CD4-positive, alpha-beta memory T cell (primary cell): ENCODE data around the gene ANKRD11. TPM values are rescaled to one million over a fixed set of nuclear protein-coding genes. Genes with fewer than 3 reads are reported as not detected.

Experiments
- CTCF ChIA-PET: fragments of 350-600 bp; sonication (Branson Sonifier 250); formaldehyde crosslinking; loops from one replicate; lab custom pipeline; 2021; ENCODE audit warnings: inconsistent platforms; ENCODE audit not compliant: partially characterized antibody; lab: Charles Lee
- POLR2A ChIA-PET: fragments of 350-600 bp; sonication (Branson Sonifier 250); formaldehyde crosslinking; loops from one replicate; lab custom pipeline; 2021; ENCODE audit not compliant: partially characterized antibody; lab: Charles Lee
- DNase-seq, 5 donors: peaks; one replicate each; pipeline versions ENCODE4 v3.0.0 to v3.0.0-alpha.2; 2020 to 2022; ENCODE audit warnings: mixed read lengths in 1 of 5
- H3K27ac ChIP-seq: one replicate; pipeline ENCODE4 v1.7.0; 2013; ENCODE audit warnings: low read depth, low read length
- H3K27me3 ChIP-seq: 2 replicates; pipeline ENCODE4 v1.7.0; 2013; ENCODE audit warnings: mild to moderate bottlenecking, low read length, moderate library complexity; ENCODE audit not compliant: insufficient read depth
- H3K36me3 ChIP-seq: 2 replicates; pipeline ENCODE4 v1.7.0; 2013; ENCODE audit warnings: mild to moderate bottlenecking, low read length, moderate library complexity; ENCODE audit not compliant: insufficient read depth
- H3K4me1 ChIP-seq: 2 replicates; pipeline ENCODE4 v1.7.0; 2013; ENCODE audit warnings: mild to moderate bottlenecking, low read length, moderate library complexity; ENCODE audit not compliant: insufficient read depth
- H3K4me3 ChIP-seq, 2 donors: one replicate each; pipeline ENCODE4 v1.7.0; 2013; ENCODE audit warnings: low read length in 2 of 2, mild to moderate bottlenecking in 1 of 2
- H3K9me3 ChIP-seq, 2 donors: one replicate each; pipeline ENCODE4 v1.7.0; 2013; ENCODE audit warnings: low read length in 2 of 2, control low read depth in 1 of 2; ENCODE audit not compliant: control insufficient read depth in 1 of 2
- H3K27ac Mint-ChIP-seq, 7 donors: one replicate each; pipeline ENCODE4 v1.8.0; 2020 to 2021; ENCODE audit warnings: mixed read lengths in 7 of 7, mild to moderate bottlenecking in 6 of 7, inconsistent platforms in 3 of 7, moderate library complexity in 3 of 7
- H3K27me3 Mint-ChIP-seq, 2 donors: one replicate each; pipeline ENCODE4 v1.8.0; 2020 to 2021; ENCODE audit warnings: mixed read lengths in 2 of 2
- H3K36me3 Mint-ChIP-seq, 2 donors: one replicate each; pipeline ENCODE4 v1.8.0; 2020 to 2021; ENCODE audit warnings: mixed read lengths in 2 of 2, inconsistent platforms in 1 of 2, mild to moderate bottlenecking in 1 of 2
- H3K4me1 Mint-ChIP-seq, 4 donors: one replicate each; pipeline ENCODE4 v1.8.0; 2020 to 2021; ENCODE audit warnings: mixed read lengths in 4 of 4, mild to moderate bottlenecking in 1 of 4
- H3K4me3 Mint-ChIP-seq, 8 donors: one replicate each; pipeline ENCODE4 v1.8.0; 2020 to 2021; ENCODE audit warnings: mixed read lengths in 8 of 8, mild to moderate bottlenecking in 7 of 8, moderate library complexity in 6 of 8, inconsistent platforms in 3 of 8
- H3K9me3 Mint-ChIP-seq, 8 donors: one replicate each; pipeline ENCODE4 v1.8.0; 2020 to 2021; ENCODE audit warnings: mixed read lengths in 8 of 8, mild to moderate bottlenecking in 5 of 8, inconsistent platforms in 3 of 8, moderate library complexity in 1 of 8
- intact Hi-C: fragments of 100-400 bp; cut with micrococcal nuclease; formaldehyde crosslinking; loops from one replicate; pipeline ENCODE4 v1.15.1; 2023
- polyA plus RNA-seq, 2 donors: library from polyadenylated mRNA; unstranded; fragments of 300-500 nt; fragmentation: Illumina TruSeq; gene quantifications; one replicate each; pipeline ENCODE4 v1.2.3, GENCODE V29; 2021
- total RNA-seq, 2 experiments: library from RNA; stranded (reverse); gene quantifications; one replicate each; pipeline ENCODE4 v1.2.3, GENCODE V29; 2021

Gene ANKRD11
- total and polyA plus RNA-seq, 4 experiments from 2014 or later: 3.9 to 246 (median 140) TPM

GRCh38 chr16:89374393-89374960 is 115.9 kb downstream of the ANKRD11 start:
- DNase-seq: no peak
- peaks cover 46 to 95% (median 69%) of the 10 kb centered on the region in 4 donors for H3K4me1 Mint-ChIP-seq
- H3K27me3 Mint-ChIP-seq: no peaks in the 10 kb centered on the region
- Histone ChIP-seq H3K27ac (no peak overlapping the region), H3K36me3 (no peaks in the 10 kb centered on the region), H3K27me3 (no peaks in the 10 kb centered on the region), H3K9me3 (no peaks in the 10 kb centered on the region), H3K4me3 (no peak overlapping the region), H3K4me1 (peaks cover 64% of the 10 kb centered on the region)
- H3K36me3 Mint-ChIP-seq: peaks cover 18 to 24% of the 10 kb centered on the region in 2 donors
- ChIA-PET CTCF (no interaction called here), POLR2A (no interaction called here)
- peak overlapping the region in 4 of 7 donors; percentile 7 to 61 (median 32) for H3K27ac Mint-ChIP-seq
- H3K4me3 Mint-ChIP-seq: peak overlapping the region in 4 of 8 donors; percentile 15 to 55 (median 46)
- intact Hi-C loops: no loop called here
- H3K9me3 Mint-ChIP-seq: peaks cover 0 to 5% (median 0%) of the 10 kb centered on the region in 8 donors

DNA sequence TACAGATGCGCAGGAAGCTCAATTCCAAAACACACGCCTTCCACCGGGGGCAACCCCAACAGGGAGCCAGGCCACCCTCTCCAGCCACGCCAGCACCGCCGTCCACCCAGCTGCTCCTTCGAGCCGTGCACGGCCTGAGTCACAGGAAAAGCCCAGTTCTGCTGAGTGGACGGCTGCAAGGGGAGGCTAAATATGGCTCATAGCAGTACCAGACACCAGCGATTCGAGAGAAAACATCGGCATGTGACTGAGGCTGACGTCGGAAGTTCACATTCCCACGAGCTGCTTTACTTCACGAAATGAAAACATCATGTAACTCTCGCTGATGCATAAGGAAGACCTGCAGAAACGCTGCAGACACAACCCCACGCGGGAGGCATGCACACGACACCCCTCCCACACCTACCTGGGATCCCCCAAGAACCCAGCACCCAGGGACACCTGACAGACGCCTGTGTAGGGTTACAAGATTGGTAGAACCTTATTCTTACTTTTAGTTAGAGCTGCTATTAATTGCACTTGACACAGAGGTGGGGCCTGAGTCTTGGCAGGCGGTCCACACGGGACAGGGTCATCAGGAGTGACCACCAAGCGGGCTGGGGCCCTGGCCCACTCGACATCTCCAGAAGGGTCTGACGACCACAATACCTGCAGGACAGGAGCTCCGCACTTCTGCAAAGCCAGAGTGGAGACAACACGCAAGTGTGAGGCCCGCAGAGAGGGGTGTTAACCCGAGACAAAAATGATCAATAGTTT is 116.8 kb downstream of the ANKRD11 start:
- Histone ChIP-seq H3K4me3 (no peak overlapping the region), H3K4me1 (peaks cover 64% of the 10 kb centered on the region), H3K36me3 (no peaks in the 10 kb centered on the region), H3K27ac (no peak overlapping the region), H3K27me3 (no peaks in the 10 kb centered on the region), H3K9me3 (no peaks in the 10 kb centered on the region)
- CTCF ChIA-PET: no interaction called here
- POLR2A ChIA-PET: interaction anchor here (0.7 to 1.6 kb wide), 2 partner anchors 8 to 9 kb away, joined by 3 to 4 read pairs; no protein-coding TSS in a partner anchor
- H3K27ac Mint-ChIP-seq: peak overlapping the region in 1 of 7 donors; percentile 25
- peaks cover 51 to 97% (median 73%) of the 10 kb centered on the region in 4 donors for H3K4me1 Mint-ChIP-seq
- H3K4me3 Mint-ChIP-seq: peak overlapping the region in 1 of 8 donors; percentile 31
- peaks cover 0 to 5% (median 0%) of the 10 kb centered on the region in 8 donors for H3K9me3 Mint-ChIP-seq
- peaks cover 20 to 23% of the 10 kb centered on the region in 2 donors for H3K36me3 Mint-ChIP-seq
- no peak for DNase-seq
- intact Hi-C loops: no loop called here
- no peaks in the 10 kb centered on the region for H3K27me3 Mint-ChIP-seq

- POLR2A ChIA-PET: interaction anchor here (0.6 to 1.6 kb wide), 3 partner anchors 10 to 171 kb away, joined by 3 to 6 read pairs (median 4); no protein-coding TSS in a partner anchor
- Histone ChIP-seq H3K36me3 (no peaks in the 10 kb centered on the region), H3K4me1 (peaks cover 57% of the 10 kb centered on the region), H3K4me3 (no peak overlapping the region), H3K27me3 (no peaks in the 10 kb centered on the region), H3K9me3 (no peaks in the 10 kb centered on the region), H3K27ac (no peak overlapping the region)
- CTCF ChIA-PET: interaction anchor here (0.9 to 1.3 kb wide), 2 partner anchors 13 to 46 kb away, joined by 3 read pairs; no protein-coding TSS in a partner anchor
- peaks cover 0 to 5% (median 0%) of the 10 kb centered on the region in 8 donors for H3K9me3 Mint-ChIP-seq
- DNase-seq: no peak
- peak overlapping the region in 3 of 7 donors; percentile 44 to 48 (median 48) for H3K27ac Mint-ChIP-seq
- intact Hi-C loops: no loop called here
- peaks cover 43 to 97% (median 71%) of the 10 kb centered on the region in 4 donors for H3K4me1 Mint-ChIP-seq
- H3K4me3 Mint-ChIP-seq: peak overlapping the region in 1 of 8 donors; percentile 36
- H3K36me3 Mint-ChIP-seq: peaks cover 20 to 23% of the 10 kb centered on the region in 2 donors
- no peaks in the 10 kb centered on the region for H3K27me3 Mint-ChIP-seq
Observed at GRCh38 chr16:89371968-89372634, 118.3 kb downstream of the ANKRD11 start.

GRCh38 chr16:89371386-89371785 is 119.0 kb downstream of the ANKRD11 start:
- Mint-ChIP-seq H3K9me3 (peaks cover 0 to 5% (median 0%) of the 10 kb centered on the region in 8 donors), H3K27ac (peak overlapping the region in 1 of 7 donors; percentile 64), H3K27me3 (no peaks in the 10 kb centered on the region), H3K36me3 (peaks cover 20 to 21% of the 10 kb centered on the region in 2 donors), H3K4me3 (peak overlapping the region in 1 of 8 donors; percentile 2), H3K4me1 (peaks cover 43 to 97% (median 69%) of the 10 kb centered on the region in 4 donors)
- H3K9me3 ChIP-seq: no peaks in the 10 kb centered on the region
- H3K4me1 ChIP-seq: peaks cover 51% of the 10 kb centered on the region
- intact Hi-C loops: no loop called here
- H3K27me3 ChIP-seq: no peaks in the 10 kb centered on the region
- no peak overlapping the region for H3K27ac ChIP-seq
- no peak overlapping the region for H3K4me3 ChIP-seq
- ChIA-PET POLR2A (interaction anchor here (0.6 kb wide), 1 partner anchor 172 kb away, joined by 3 read pairs; no protein-coding TSS in a partner anchor), CTCF (interaction anchor here (1.3 kb wide), 1 partner anchor 45 kb away, joined by 3 read pairs; no protein-coding TSS in a partner anchor)
- H3K36me3 ChIP-seq: no peaks in the 10 kb centered on the region
- no peak for DNase-seq

DNA sequence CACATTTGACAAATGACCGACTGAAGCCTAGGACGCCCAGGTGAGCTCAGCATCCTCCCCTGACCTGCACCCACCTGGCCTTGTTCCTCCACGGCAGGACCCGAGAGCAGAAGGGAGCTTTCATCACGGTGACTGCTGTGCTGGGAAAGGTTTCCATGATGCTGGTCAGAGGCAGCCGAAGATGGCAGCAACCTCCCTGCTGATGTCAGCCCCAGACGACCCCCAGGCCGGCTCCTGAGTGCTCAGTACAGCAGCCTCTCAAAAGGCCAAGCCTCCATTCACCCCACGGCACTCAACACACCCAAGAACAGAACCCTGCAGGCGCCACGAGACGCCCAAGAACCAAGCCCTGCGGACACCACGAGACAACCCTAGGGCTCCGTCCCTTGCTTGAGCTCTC is 119.8 kb downstream of the ANKRD11 start:
- no peaks in the 10 kb centered on the region for H3K36me3 ChIP-seq
- Mint-ChIP-seq H3K4me3 (peak overlapping the region in 1 of 8 donors; percentile 28), H3K27ac (peak overlapping the region in 4 of 7 donors; percentile 8 to 64 (median 39)), H3K27me3 (no peaks in the 10 kb centered on the region), H3K9me3 (no peaks in the 10 kb centered on the region), H3K4me1 (peaks cover 43 to 97% (median 70%) of the 10 kb centered on the region in 4 donors), H3K36me3 (peaks cover 16 to 26% of the 10 kb centered on the region in 2 donors)
- ChIA-PET POLR2A (no interaction called here), CTCF (interaction anchor here (1.1 kb wide), 1 partner anchor 12 kb away, joined by 3 read pairs; no protein-coding TSS in a partner anchor)
- intact Hi-C loops: no loop called here
- no peak overlapping the region for H3K4me3 ChIP-seq
- peaks cover 59% of the 10 kb centered on the region for H3K4me1 ChIP-seq
- H3K27me3 ChIP-seq: no peaks in the 10 kb centered on the region
- H3K27ac ChIP-seq: no peak overlapping the region
- DNase-seq: no peak
- H3K9me3 ChIP-seq: no peaks in the 10 kb centered on the region

DNA sequence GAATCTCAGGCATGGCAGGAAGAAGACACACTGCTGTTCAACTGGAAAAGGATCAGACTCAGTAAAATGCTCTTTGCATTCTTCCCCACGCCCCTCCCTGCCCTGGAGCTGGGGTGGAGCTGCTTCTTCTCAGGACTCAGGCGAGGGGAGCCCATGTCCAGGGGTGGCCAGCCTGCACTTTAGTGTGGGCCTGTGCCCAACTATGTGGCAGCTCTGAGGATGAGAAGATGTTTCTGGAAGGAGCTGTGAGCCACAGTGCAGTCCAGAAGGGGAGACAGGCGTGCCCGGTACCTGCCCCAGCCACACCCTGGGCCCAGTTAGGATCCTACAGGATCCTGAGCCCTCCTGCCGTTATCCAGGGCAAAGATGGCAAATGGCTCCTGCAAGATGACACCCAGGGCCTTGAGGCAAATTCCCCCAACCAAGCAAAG is 120.3 kb downstream of the ANKRD11 start:
- H3K4me1 ChIP-seq: peaks cover 61% of the 10 kb centered on the region
- POLR2A ChIA-PET: no interaction called here

More for the DNA sequence above, 120.3 kb downstream of the ANKRD11 start:
- DNase-seq: no peak
- H3K4me3 Mint-ChIP-seq: no peak overlapping the region
- Histone ChIP-seq H3K27me3 (no peaks in the 10 kb centered on the region), H3K36me3 (no peaks in the 10 kb centered on the region), H3K9me3 (no peaks in the 10 kb centered on the region), H3K27ac (no peak overlapping the region), H3K4me3 (no peak overlapping the region)
- no peaks in the 10 kb centered on the region for H3K9me3 Mint-ChIP-seq
- H3K27ac Mint-ChIP-seq: peak overlapping the region in 5 of 7 donors; percentile 42 to 64 (median 52)
- CTCF ChIA-PET: interaction anchor here (1.1 kb wide), 1 partner anchor 13 kb away, joined by 3 read pairs; no protein-coding TSS in a partner anchor
- H3K36me3 Mint-ChIP-seq: peaks cover 16 to 27% of the 10 kb centered on the region in 2 donors
- peaks cover 43 to 99% (median 72%) of the 10 kb centered on the region in 4 donors for H3K4me1 Mint-ChIP-seq
- no peaks in the 10 kb centered on the region for H3K27me3 Mint-ChIP-seq
- intact Hi-C loops: no loop called here
